Breast epithelium (tissue), 3 donors: ENCODE results near the gene CMKLR1.

Experiments
- CTCF ChIP-seq, 3 donors: fragments of 450-650 bp; IDR thresholded peaks; one replicate each; pipeline ENCODE4 v1.5.1; 2016 to 2017; ENCODE audit warnings: antibody characterized with exemption in 3 of 3, mild to moderate bottlenecking in 3 of 3, moderate library complexity in 3 of 3
- POLR2A ChIP-seq: fragments of 450-650 bp; IDR thresholded peaks from one replicate; pipeline ENCODE4 v1.6.1; 2016; ENCODE audit warnings: antibody characterized with exemption, mild to moderate bottlenecking, moderate library complexity

DNA sequence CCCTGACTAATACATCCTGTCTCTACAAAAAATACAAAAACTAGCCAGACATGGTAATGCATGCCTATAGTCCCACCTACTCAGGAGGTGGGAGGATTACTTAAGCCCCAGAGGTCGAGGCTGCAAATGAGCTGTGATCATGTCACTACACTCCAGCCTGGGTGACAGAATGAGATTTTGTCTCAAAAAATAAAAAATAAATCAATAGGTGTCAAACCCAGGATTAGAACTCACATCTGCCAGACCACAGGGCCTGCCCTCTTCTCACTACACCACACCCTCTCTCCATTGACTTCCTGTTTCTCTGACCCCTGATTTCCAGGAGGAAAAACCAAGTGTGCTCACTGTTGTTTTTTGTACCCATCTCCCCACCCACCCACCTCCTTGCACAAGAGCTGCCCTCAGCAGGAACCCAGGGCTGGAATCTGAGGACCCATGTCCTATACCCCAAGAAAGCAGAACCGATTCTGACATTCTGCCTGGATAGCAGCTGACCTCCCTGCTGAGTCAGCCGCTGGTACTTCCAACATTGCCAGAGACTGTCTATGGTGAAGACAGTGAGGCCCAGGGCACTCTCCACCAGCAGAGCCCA is 6.2 kb downstream of the CMKLR1 start:
- TF ChIP-seq CTCF (IDR thresholded peaks at IDR 0.05) (no peak), POLR2A (no peak)
